Choroid plexus epithelial cell (primary cell): ENCODE measurements around the gene ZFC3H1.
"Not testable (repeated sequence)": the region's sequence is repeated elsewhere in the genome, so short reads cannot be mapped to it uniquely, and the experiment has no call there.

Source experiments
- DNase-seq: peaks from one replicate; pipeline ENCODE4 v3.0.0-alpha.2; 2010; ENCODE audit warnings: low read depth
- H3K4me3 ChIP-seq: 2 replicates; pipeline ENCODE4 v1.5.1; 2011; ENCODE audit warnings: low read depth, mild to moderate bottlenecking, control low read depth, low read length, moderate library complexity
- CTCF ChIP-seq: conservative IDR thresholded peaks from 2 replicates; pipeline ENCODE4 v1.5.1; 2011; ENCODE audit warnings: low read depth, mild to moderate bottlenecking, control low read depth, inconsistent platforms, low read length, moderate library complexity

The ZFC3H1 gene

GRCh38 chr12:71663561-71664410 is at the start of gene ZFC3H1, which contains the start of gene THAP2:
ZFC3H1 (minus strand) TSS chr12:71663848; CDS start chr12:71663610, 238 bp downstream.
THAP2 (plus strand) TSS chr12:71664301; CDS start chr12:71664510, 209 bp downstream.
- peak; percentile 100 for DNase-seq
- TF ChIP-seq CTCF = peak; percentile 55
- H3K4me3 ChIP-seq = peak within 1 kb of the TSS; percentile 95

GRCh38 chr12:71710276-71711125 is 46.9 kb upstream of the ZFC3H1 start:
- no peak overlapping the region for H3K4me3 ChIP-seq
- TF ChIP-seq CTCF = no peak
- DNase-seq = peak; percentile 80

GRCh38 chr12:71708658-71709057 is 45.0 kb upstream of the ZFC3H1 start:
- TF ChIP-seq CTCF = no peak
- no peak overlapping the region for H3K4me3 ChIP-seq
- no peak for DNase-seq

- no peak for DNase-seq
- H3K4me3 ChIP-seq = no peak overlapping the region
- TF ChIP-seq CTCF = no peak
These were observed 41.3 kb upstream of the ZFC3H1 start for GRCh38 chr12:71704920-71705319.

- no peak for TF ChIP-seq CTCF
- no peak for DNase-seq
- H3K4me3 ChIP-seq = no peak overlapping the region
These were observed 39.6 kb upstream of the ZFC3H1 start for GRCh38 chr12:71703206-71703605.

- no peak for DNase-seq
- H3K4me3 ChIP-seq = no peak overlapping the region
- no peak for TF ChIP-seq CTCF
These were observed 38.9 kb upstream of the ZFC3H1 start for GRCh38 chr12:71702590-71702989.

GRCh38 chr12:71702181-71702580 is 38.5 kb upstream of the ZFC3H1 start:
- DNase-seq, H3K4me3 ChIP-seq: not testable (repeated sequence)
